Activated naive CD4-positive, alpha-beta T cell treated with anti-CD3 and anti-CD28 coated beads, Interleukin-2, amount 50 U/mL, for 24 hours (primary cell): ENCODE results near the gene MYOZ2.
"Not testable (repeated sequence)": the region's sequence is repeated elsewhere in the genome, so short reads cannot be mapped to it uniquely, and the experiment has no call there.

Experiments used
- H3K27ac Mint-ChIP-seq: one replicate; pipeline ENCODE4 v1.8.0; 2021; ENCODE audit warnings: mild to moderate bottlenecking, mixed read lengths
- H3K27me3 Mint-ChIP-seq: one replicate; pipeline ENCODE4 v1.8.0; 2021; ENCODE audit warnings: mixed read lengths
- H3K36me3 Mint-ChIP-seq: one replicate; pipeline ENCODE4 v1.8.0; 2021; ENCODE audit warnings: mixed read lengths
- H3K4me1 Mint-ChIP-seq: one replicate; pipeline ENCODE4 v1.8.0; 2021; ENCODE audit warnings: mixed read lengths
- H3K4me3 Mint-ChIP-seq: one replicate; pipeline ENCODE4 v1.8.0; 2021; ENCODE audit warnings: mild to moderate bottlenecking, mixed read lengths
- H3K9me3 Mint-ChIP-seq: one replicate; pipeline ENCODE4 v1.8.0; 2021; ENCODE audit warnings: mixed read lengths

Gene MYOZ2

GRCh38 chr4:119149110-119149509, 13.5 kb downstream of the MYOZ2 start:
- Mint-ChIP-seq H3K9me3 (no peaks in the 10 kb centered on the region), H3K27me3 (no peaks in the 10 kb centered on the region), H3K4me1 (no peaks in the 10 kb centered on the region), H3K4me3 (no peak overlapping the region), H3K36me3 (no peaks in the 10 kb centered on the region), H3K27ac (no peak overlapping the region)

- H3K9me3 Mint-ChIP-seq, result no peaks in the 10 kb centered on the region
- no peak overlapping the region for H3K4me3 Mint-ChIP-seq
Measured at GRCh38 chr4:119151161-119151560, 15.5 kb downstream of the MYOZ2 start.

GRCh38 chr4:119152741-119153140, 17.1 kb downstream of the MYOZ2 start:
- Mint-ChIP-seq H3K4me1 (no peaks in the 10 kb centered on the region), H3K27me3 (no peaks in the 10 kb centered on the region), H3K27ac (no peak overlapping the region), H3K9me3 (no peaks in the 10 kb centered on the region), H3K36me3 (no peaks in the 10 kb centered on the region), H3K4me3 (no peak overlapping the region)

More at GRCh38 chr4:119151161-119151560, 15.5 kb downstream of the MYOZ2 start:
- Mint-ChIP-seq H3K27ac (no peak overlapping the region), H3K27me3 (no peaks in the 10 kb centered on the region), H3K36me3 (no peaks in the 10 kb centered on the region), H3K4me1 (no peaks in the 10 kb centered on the region)

DNA sequence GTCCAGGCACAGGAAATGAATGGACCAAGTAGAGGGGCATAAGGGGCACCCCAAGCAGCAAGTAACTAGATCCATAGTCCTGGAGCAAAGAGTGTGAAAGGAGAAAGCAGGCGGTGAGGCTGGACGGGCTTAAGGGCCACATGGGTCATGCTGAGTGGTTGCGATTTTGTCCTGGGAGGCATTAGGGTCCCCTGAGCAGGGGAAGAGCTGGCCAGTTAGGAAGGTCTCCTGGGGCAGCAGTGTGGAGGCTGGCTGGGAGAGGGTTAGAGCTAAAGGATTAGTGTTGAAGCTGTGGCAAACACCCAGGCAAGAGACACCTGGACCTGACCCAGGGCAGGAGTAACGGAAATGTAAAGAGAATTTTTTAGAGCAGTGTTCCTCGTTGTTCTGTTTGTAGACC, 26.5 kb downstream of the MYOZ2 start:
- H3K36me3 Mint-ChIP-seq, result no peaks in the 10 kb centered on the region
- H3K27ac Mint-ChIP-seq, result no peak overlapping the region
- no peaks in the 10 kb centered on the region for H3K9me3 Mint-ChIP-seq
- no peaks in the 10 kb centered on the region for H3K4me1 Mint-ChIP-seq
- no peaks in the 10 kb centered on the region for H3K27me3 Mint-ChIP-seq
- no peak overlapping the region for H3K4me3 Mint-ChIP-seq

- Mint-ChIP-seq H3K27me3 (no peaks in the 10 kb centered on the region), H3K4me3 (no peak overlapping the region), H3K27ac (no peak overlapping the region), H3K9me3 (no peaks in the 10 kb centered on the region), H3K4me1 (no peaks in the 10 kb centered on the region), H3K36me3 (no peaks in the 10 kb centered on the region)
Measured at GRCh38 chr4:119165767-119166166, 30.1 kb downstream of the MYOZ2 start.

DNA sequence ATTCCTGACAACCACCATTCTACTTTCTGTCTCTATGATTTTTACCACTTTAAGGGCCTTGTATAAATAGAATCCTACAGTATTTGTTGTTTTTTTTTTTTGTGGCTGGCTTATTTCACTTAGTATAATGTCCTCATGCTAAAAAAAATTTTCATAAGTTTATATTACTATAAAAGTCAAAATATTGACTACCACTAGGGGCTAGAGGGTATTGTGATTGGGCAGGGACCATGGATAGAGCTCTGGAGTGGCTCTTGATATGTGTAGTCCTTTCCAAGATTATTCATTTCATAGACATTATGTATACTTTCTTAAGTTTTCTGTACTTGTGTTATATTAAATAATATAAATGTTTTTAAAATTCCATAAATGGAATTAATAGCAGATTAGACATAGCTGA, 34.6 kb downstream of the MYOZ2 start:
- Mint-ChIP-seq H3K9me3 (no peaks in the 10 kb centered on the region), H3K27me3 (no peaks in the 10 kb centered on the region), H3K27ac (no peak overlapping the region), H3K4me3 (no peak overlapping the region), H3K36me3 (no peaks in the 10 kb centered on the region), H3K4me1 (peaks cover 4% of the 10 kb centered on the region)

- no peak overlapping the region for H3K27ac Mint-ChIP-seq
- peaks cover 4% of the 10 kb centered on the region for H3K4me1 Mint-ChIP-seq
- no peaks in the 10 kb centered on the region for H3K27me3 Mint-ChIP-seq
- H3K4me3 Mint-ChIP-seq, result no peak overlapping the region
- H3K36me3 Mint-ChIP-seq, result no peaks in the 10 kb centered on the region
- no peaks in the 10 kb centered on the region for H3K9me3 Mint-ChIP-seq
Measured at GRCh38 chr4:119172223-119172622, 36.6 kb downstream of the MYOZ2 start.

DNA sequence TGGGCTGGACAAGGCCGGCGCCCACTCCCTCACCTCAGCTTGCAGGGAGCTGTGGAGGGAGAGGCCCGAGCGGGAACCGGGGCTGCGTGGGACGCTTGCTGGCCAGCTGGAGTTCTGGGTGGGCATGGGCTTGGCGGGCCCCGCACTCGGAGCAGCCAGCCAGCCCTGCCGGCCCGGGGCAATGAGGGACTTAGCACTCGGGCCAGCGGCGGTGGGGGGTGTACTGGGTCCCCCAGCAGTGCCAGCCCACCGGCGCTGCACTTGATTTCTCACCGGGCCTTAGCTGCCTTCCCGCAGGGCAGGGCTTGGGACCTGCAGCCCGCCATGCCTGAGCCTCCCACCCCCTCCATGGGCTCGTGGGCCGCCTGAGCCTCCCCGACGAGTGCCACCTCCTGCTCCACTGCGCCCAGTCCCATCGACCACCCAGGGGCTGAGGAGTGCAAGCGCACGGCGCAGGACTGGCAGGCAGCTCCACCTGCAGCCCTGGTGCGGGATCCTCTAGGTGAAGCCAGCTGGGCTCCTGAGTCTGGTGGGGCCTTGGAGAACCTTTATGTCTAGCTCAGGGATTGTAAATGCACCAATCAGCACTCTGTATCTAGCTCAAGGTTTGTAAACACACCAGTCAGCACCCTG, 38.2 kb downstream of the MYOZ2 start:
- not testable (repeated sequence) for H3K9me3 Mint-ChIP-seq, H3K4me1 Mint-ChIP-seq, H3K4me3 Mint-ChIP-seq, H3K27me3 Mint-ChIP-seq, H3K36me3 Mint-ChIP-seq, H3K27ac Mint-ChIP-seq

- Mint-ChIP-seq H3K27ac (no peak overlapping the region), H3K36me3 (no peaks in the 10 kb centered on the region), H3K4me1 (no peaks in the 10 kb centered on the region), H3K9me3 (no peaks in the 10 kb centered on the region), H3K27me3 (peaks cover 3% of the 10 kb centered on the region), H3K4me3 (no peak overlapping the region)
Measured at GRCh38 chr4:119179011-119179410, 43.4 kb downstream of the MYOZ2 start.

DNA sequence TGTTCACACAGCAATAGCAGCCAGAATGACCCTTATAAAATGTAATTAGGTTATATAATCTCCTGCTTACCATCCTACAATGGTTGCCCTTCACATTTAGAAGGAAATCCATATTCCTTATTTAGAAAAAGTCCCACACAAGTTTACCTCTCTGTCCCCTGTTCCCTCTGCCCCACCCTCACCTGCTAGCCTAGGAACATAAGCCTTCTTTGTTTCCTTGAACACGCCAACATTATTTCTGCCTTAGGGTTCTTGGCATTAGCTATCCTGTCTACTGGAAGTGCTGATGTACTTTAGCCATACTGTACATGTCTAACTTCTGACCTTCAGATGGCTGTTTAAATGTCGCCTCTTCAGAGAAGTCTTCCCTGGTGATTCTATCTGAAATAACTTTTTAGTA, 48.5 kb downstream of the MYOZ2 start:
- no peaks in the 10 kb centered on the region for H3K4me1 Mint-ChIP-seq
- no peak overlapping the region for H3K4me3 Mint-ChIP-seq
- peaks cover 3% of the 10 kb centered on the region for H3K27me3 Mint-ChIP-seq
- no peaks in the 10 kb centered on the region for H3K36me3 Mint-ChIP-seq
- no peak overlapping the region for H3K27ac Mint-ChIP-seq
- H3K9me3 Mint-ChIP-seq, result no peaks in the 10 kb centered on the region

GRCh38 chr4:119189638-119190037, 54.0 kb downstream of the MYOZ2 start:
- Mint-ChIP-seq H3K4me1 (no peaks in the 10 kb centered on the region), H3K27me3 (no peaks in the 10 kb centered on the region), H3K4me3 (no peak overlapping the region), H3K27ac (no peak overlapping the region), H3K9me3 (no peaks in the 10 kb centered on the region), H3K36me3 (peaks cover 5% of the 10 kb centered on the region)

- Mint-ChIP-seq H3K9me3 (no peaks in the 10 kb centered on the region), H3K36me3 (peaks cover 10% of the 10 kb centered on the region), H3K4me1 (no peaks in the 10 kb centered on the region), H3K27me3 (no peaks in the 10 kb centered on the region), H3K4me3 (no peak overlapping the region), H3K27ac (no peak overlapping the region)
Measured at GRCh38 chr4:119190354-119190753, 54.7 kb downstream of the MYOZ2 start.

DNA sequence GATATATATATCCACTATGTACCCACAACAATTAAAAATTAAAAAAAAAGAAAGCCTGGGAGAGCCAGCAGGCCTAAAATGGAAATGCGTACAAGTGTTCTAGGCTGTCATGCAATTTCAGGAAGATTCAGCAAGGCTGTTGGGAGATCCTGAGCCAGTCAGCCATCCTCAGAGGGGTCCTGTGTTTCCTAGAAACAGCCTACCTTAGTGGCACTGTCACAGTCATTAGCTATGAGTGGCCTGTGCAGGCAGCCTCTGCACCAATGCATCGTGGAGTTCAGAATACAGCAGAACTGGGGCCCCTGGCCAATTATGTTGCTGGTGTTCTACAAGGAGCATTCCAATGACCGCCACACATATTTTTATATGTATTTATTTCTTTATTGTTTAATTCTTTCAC, 55.9 kb downstream of the MYOZ2 start:
- no peaks in the 10 kb centered on the region for H3K4me1 Mint-ChIP-seq
- no peaks in the 10 kb centered on the region for H3K9me3 Mint-ChIP-seq
- no peak overlapping the region for H3K27ac Mint-ChIP-seq
- no peak overlapping the region for H3K4me3 Mint-ChIP-seq
- no peaks in the 10 kb centered on the region for H3K27me3 Mint-ChIP-seq
- H3K36me3 Mint-ChIP-seq, result peaks cover 10% of the 10 kb centered on the region

DNA sequence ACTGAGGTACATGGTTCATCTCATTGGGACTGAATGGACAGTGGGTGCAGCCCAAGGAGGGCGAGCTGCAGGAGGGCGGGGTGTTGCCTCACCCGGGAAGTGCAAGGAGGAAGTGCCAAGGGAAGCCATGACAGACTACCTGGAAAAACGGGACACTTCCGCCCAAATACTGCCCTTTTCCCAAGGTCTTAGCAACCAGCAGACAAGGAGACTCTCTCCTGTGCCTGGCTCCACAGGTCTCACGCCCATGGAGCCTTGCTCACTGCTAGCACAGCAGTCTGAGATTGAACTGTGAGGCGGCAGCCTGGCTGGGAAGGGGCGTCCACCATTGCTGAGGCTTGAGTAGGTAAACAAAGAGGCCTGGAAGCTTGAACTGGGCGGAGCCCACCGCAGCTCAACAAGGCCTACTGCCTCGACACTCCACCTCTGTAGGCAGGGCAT, 62.2 kb downstream of the MYOZ2 start:
- Mint-ChIP-seq H3K4me3 (no peak overlapping the region), H3K36me3 (peaks cover 18% of the 10 kb centered on the region), H3K4me1 (no peaks in the 10 kb centered on the region), H3K27ac (no peak overlapping the region), H3K9me3 (no peaks in the 10 kb centered on the region), H3K27me3 (no peaks in the 10 kb centered on the region)

DNA sequence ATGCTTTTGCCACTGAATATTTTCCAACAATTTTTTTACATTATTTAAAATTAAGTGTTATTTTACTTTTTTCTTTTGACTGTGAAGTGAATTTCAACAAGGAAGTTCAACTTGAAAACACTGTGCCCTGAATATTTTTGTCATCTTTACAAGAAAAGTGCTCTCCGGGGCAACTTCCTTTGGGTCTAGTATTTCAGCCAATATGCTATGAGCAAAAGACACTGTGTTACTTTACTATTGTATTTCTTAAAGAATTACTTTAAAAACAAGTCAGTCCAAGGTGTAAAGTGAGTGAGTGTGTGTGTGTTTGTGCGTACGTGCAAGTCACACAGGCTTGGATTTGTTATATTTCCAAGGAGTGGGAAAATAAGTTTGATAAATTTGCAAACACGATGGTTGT, 69.3 kb downstream of the MYOZ2 start:
- Mint-ChIP-seq H3K9me3 (no peaks in the 10 kb centered on the region), H3K4me3 (no peak overlapping the region), H3K27ac (no peak overlapping the region), H3K27me3 (no peaks in the 10 kb centered on the region), H3K36me3 (peaks cover 3% of the 10 kb centered on the region), H3K4me1 (peaks cover 34% of the 10 kb centered on the region)

- H3K9me3 Mint-ChIP-seq, result peaks cover 3% of the 10 kb centered on the region
- H3K4me3 Mint-ChIP-seq, result no peak overlapping the region
- H3K36me3 Mint-ChIP-seq, result peaks cover 2% of the 10 kb centered on the region
- no peak overlapping the region for H3K27ac Mint-ChIP-seq
- no peaks in the 10 kb centered on the region for H3K27me3 Mint-ChIP-seq
- H3K4me1 Mint-ChIP-seq, result peaks cover 40% of the 10 kb centered on the region
Measured at GRCh38 chr4:119205690-119206089, 70.1 kb downstream of the MYOZ2 start.

- Mint-ChIP-seq H3K4me1 (peaks cover 45% of the 10 kb centered on the region), H3K27me3 (no peaks in the 10 kb centered on the region), H3K4me3 (no peak overlapping the region), H3K27ac (no peak overlapping the region), H3K9me3 (peaks cover 7% of the 10 kb centered on the region), H3K36me3 (peaks cover 3% of the 10 kb centered on the region)
Measured at GRCh38 chr4:119206178-119206577, 70.5 kb downstream of the MYOZ2 start.
